Neural cell (in vitro differentiated cells): ENCODE results near the gene SBK3. TPM values are rescaled to one million over a fixed set of nuclear protein-coding genes. Genes with fewer than 3 reads are reported as not detected.

Source experiments
- polyA plus RNA-seq: library from polyadenylated mRNA; depleted of rRNA; stranded (reverse); fragments of >200 nt; gene quantifications from 2 replicates; pipeline ENCODE4 v1.2.3, GENCODE V29; 2014

The SBK3 gene
- polyA plus RNA-seq, 1 donor from 2014 or later: not detected

Other genes with a start within 250 kb of the SBK3 start
- gene TMEM150B, start 220.2 kb downstream of the SBK3 start, polyA plus RNA-seq: not detected in 2 replicates
- gene KMT5C, start 205.7 kb downstream of the SBK3 start, polyA plus RNA-seq: 50.9 and 72.1 TPM in 2 replicates
- gene COX6B2, start 190.8 kb downstream of the SBK3 start, polyA plus RNA-seq: 0.17 TPM in 1 of 2 replicates, not detected in the other
- not detected in 2 replicates for gene GARIN5B, start 182.3 kb downstream of the SBK3 start, polyA plus RNA-seq
- 0.62 and 1.7 TPM in 2 replicates for gene IL11, start 175.1 kb downstream of the SBK3 start, polyA plus RNA-seq
- not detected in 2 replicates for gene TMEM190, start 168.7 kb downstream of the SBK3 start, polyA plus RNA-seq
- gene TMEM238, start 161.3 kb downstream of the SBK3 start, polyA plus RNA-seq: not detected in 2 replicates
- gene RPL28, start 159.6 kb downstream of the SBK3 start, polyA plus RNA-seq: 135 and 195 TPM in 2 replicates
- 119 and 188 TPM in 2 replicates for gene UBE2S, start 137.8 kb downstream of the SBK3 start, polyA plus RNA-seq
- 4.5 and 7.1 TPM in 2 replicates for gene SHISA7, start 102.2 kb downstream of the SBK3 start, polyA plus RNA-seq
- gene ISOC2, start 83.9 kb downstream of the SBK3 start, polyA plus RNA-seq: 47.7 and 48.1 TPM in 2 replicates
- gene C19orf85, start 80.8 kb downstream of the SBK3 start, polyA plus RNA-seq: 0.19 and 3.0 TPM in 2 replicates
- gene ZNF628, start 68.9 kb downstream of the SBK3 start, polyA plus RNA-seq: 0.37 and 0.68 TPM in 2 replicates
- gene NAT14, start 60.4 kb downstream of the SBK3 start, polyA plus RNA-seq: 129 and 145 TPM in 2 replicates
- 0.45 and 1.4 TPM in 2 replicates for gene SSC5D, start 57.1 kb downstream of the SBK3 start, polyA plus RNA-seq
- not detected in 2 replicates for gene SBK2, start 8.4 kb downstream of the SBK3 start, polyA plus RNA-seq
- 7.4 and 10.8 TPM in 2 replicates for gene ZNF579, start 35.3 kb upstream of the SBK3 start, polyA plus RNA-seq
- gene FIZ1, start 54.0 kb upstream of the SBK3 start, polyA plus RNA-seq: 5.1 and 7.4 TPM in 2 replicates
- gene ZNF524, start 54.7 kb upstream of the SBK3 start, polyA plus RNA-seq: 3.2 and 3.9 TPM in 2 replicates
- 1.7 and 2.1 TPM in 2 replicates for gene ZNF865, start 60.1 kb upstream of the SBK3 start, polyA plus RNA-seq
- gene ZNF784, start 79.0 kb upstream of the SBK3 start, polyA plus RNA-seq: 10.3 and 10.7 TPM in 2 replicates
- gene ZNF580, start 95.5 kb upstream of the SBK3 start, polyA plus RNA-seq: 11.7 and 17.3 TPM in 2 replicates
- gene ZNF581, start 98.1 kb upstream of the SBK3 start, polyA plus RNA-seq: 14.8 and 15.3 TPM in 2 replicates
- gene CCDC106, start 102.7 kb upstream of the SBK3 start, polyA plus RNA-seq: 33.8 and 40.7 TPM in 2 replicates
- 129 and 158 TPM in 2 replicates for gene U2AF2, start 109.5 kb upstream of the SBK3 start, polyA plus RNA-seq
- gene EPN1, start 129.7 kb upstream of the SBK3 start, polyA plus RNA-seq: 21.0 and 23.6 TPM in 2 replicates
- not detected in 2 replicates for gene NLRP9, start 192.9 kb upstream of the SBK3 start, polyA plus RNA-seq
- not detected in 2 replicates for gene RFPL4A, start 213.6 kb upstream of the SBK3 start, polyA plus RNA-seq
- gene RFPL4AL1, start 223.6 kb upstream of the SBK3 start, polyA plus RNA-seq: not detected in 2 replicates